Measurements from ENCODE around the gene EXO5.

Gene EXO5, protein sequence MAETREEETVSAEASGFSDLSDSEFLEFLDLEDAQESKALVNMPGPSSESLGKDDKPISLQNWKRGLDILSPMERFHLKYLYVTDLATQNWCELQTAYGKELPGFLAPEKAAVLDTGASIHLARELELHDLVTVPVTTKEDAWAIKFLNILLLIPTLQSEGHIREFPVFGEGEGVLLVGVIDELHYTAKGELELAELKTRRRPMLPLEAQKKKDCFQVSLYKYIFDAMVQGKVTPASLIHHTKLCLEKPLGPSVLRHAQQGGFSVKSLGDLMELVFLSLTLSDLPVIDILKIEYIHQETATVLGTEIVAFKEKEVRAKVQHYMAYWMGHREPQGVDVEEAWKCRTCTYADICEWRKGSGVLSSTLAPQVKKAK

GRCh38 chr1:40508375-40509341, at the start of gene EXO5:
TSS of gene EXO5 (plus strand) at chr1:40508767. CDS start at chr1:40514545, 5,778 bp downstream.
- Histone ChIP-seq H3K9ac (ENCODE audit: low read length) (peak within 1 kb of the TSS; percentile 84), H3F3A (ENCODE audit: insufficient read depth, low read length) (no peaks in the 10 kb centered on the region), H3K27me3 (ENCODE audit: insufficient read depth, low read length) (no peaks in the 10 kb centered on the region), H3K4me2 (ENCODE audit: low read length) (peak within 1 kb of the TSS; percentile 94), H3K9me2 (ENCODE audit: low read depth, low read length) (no peaks in the 10 kb centered on the region), H3K36me3 (ENCODE audit: insufficient read depth, low read length) (peaks cover 13% of the 10 kb centered on the region), H3K4me1 (ENCODE audit: insufficient read depth, low read length, severe bottlenecking) (peaks cover 10% of the 10 kb centered on the region), H3K4me3 (ENCODE audit: low read depth, low read length, poor library complexity, severe bottlenecking) (peak within 1 kb of the TSS; percentile 82), H3K79me2 (ENCODE audit: insufficient read depth, low read length) (no peaks in the 10 kb centered on the region), H3K27ac (ENCODE audit: low read depth, low read length, poor library complexity, severe bottlenecking) (peak within 1 kb of the TSS; percentile 2), H2AFZ (ENCODE audit: low read length) (peak within 1 kb of the TSS; percentile 84), H3K9me3 (ENCODE audit: low read length) (peaks cover 16% of the 10 kb centered on the region; the same call in 1 of the 2 replicates), H4K20me1 (ENCODE audit: insufficient read depth, low read length) (no peaks in the 10 kb centered on the region)
- TF ChIP-seq EZH2 (IDR thresholded peaks at IDR 0.05; ENCODE audit: borderline replicate concordance, low read length) = no peak
- TF ChIP-seq, protein P1, sequence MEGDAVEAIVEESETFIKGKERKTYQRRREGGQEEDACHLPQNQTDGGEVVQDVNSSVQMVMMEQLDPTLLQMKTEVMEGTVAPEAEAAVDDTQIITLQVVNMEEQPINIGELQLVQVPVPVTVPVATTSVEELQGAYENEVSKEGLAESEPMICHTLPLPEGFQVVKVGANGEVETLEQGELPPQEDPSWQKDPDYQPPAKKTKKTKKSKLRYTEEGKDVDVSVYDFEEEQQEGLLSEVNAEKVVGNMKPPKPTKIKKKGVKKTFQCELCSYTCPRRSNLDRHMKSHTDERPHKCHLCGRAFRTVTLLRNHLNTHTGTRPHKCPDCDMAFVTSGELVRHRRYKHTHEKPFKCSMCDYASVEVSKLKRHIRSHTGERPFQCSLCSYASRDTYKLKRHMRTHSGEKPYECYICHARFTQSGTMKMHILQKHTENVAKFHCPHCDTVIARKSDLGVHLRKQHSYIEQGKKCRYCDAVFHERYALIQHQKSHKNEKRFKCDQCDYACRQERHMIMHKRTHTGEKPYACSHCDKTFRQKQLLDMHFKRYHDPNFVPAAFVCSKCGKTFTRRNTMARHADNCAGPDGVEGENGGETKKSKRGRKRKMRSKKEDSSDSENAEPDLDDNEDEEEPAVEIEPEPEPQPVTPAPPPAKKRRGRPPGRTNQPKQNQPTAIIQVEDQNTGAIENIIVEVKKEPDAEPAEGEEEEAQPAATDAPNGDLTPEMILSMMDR (IDR thresholded peaks at IDR 0.05; ENCODE audit: low read length) = no peak

DNA sequence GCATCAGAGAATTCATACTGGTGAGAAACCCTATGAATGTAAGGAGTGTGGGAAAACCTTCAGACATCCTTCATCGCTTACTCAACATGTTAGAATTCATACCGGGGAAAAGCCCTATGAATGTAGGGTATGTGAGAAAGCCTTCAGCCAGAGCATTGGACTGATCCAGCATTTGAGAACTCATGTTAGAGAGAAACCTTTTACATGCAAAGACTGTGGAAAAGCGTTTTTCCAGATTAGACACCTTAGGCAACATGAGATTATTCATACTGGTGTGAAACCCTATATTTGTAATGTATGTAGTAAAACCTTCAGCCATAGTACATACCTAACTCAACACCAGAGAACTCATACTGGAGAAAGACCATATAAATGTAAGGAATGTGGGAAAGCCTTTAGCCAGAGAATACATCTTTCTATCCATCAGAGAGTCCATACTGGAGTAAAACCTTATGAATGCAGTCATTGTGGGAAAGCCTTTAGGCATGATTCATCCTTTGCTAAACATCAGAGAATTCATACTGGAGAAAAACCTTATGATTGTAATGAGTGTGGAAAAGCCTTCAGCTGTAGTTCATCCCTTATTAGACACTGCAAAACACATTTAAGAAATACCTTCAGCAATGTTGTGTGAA, 45.5 kb upstream of the EXO5 start:
- H2AFZ ChIP-seq (ENCODE audit: low read length) = no peak overlapping the region
- TF ChIP-seq, protein P1 (IDR thresholded peaks at IDR 0.05; ENCODE audit: low read length) = no peak
- no peak for TF ChIP-seq EZH2 (IDR thresholded peaks at IDR 0.05; ENCODE audit: borderline replicate concordance, low read length)
- no peaks in the 10 kb centered on the region; the same call in 1 of the 2 replicates for H3F3A ChIP-seq (ENCODE audit: insufficient read depth, low read length)
- H3K4me3 ChIP-seq (ENCODE audit: low read depth, low read length, poor library complexity, severe bottlenecking) = no peak overlapping the region
- H3K4me2 ChIP-seq (ENCODE audit: low read length) = no peak overlapping the region
- no peaks in the 10 kb centered on the region for H3K4me1 ChIP-seq (ENCODE audit: insufficient read depth, low read length, severe bottlenecking)
- no peak overlapping the region for H3K9ac ChIP-seq (ENCODE audit: low read length)
- no peaks in the 10 kb centered on the region for H3K9me2 ChIP-seq (ENCODE audit: low read depth, low read length)
- no peak overlapping the region for H3K27ac ChIP-seq (ENCODE audit: low read depth, low read length, poor library complexity, severe bottlenecking)
- H3K36me3 ChIP-seq (ENCODE audit: insufficient read depth, low read length) = peaks cover 42% of the 10 kb centered on the region
- H4K20me1 ChIP-seq (ENCODE audit: insufficient read depth, low read length) = no peaks in the 10 kb centered on the region
- no peaks in the 10 kb centered on the region for H3K27me3 ChIP-seq (ENCODE audit: insufficient read depth, low read length)
- peaks cover 65% of the 10 kb centered on the region for H3K9me3 ChIP-seq (ENCODE audit: low read length)
- H3K79me2 ChIP-seq (ENCODE audit: insufficient read depth, low read length) = no peaks in the 10 kb centered on the region

GRCh38 chr1:40469327-40469726, 39.2 kb upstream of the EXO5 start:
- no peaks in the 10 kb centered on the region for H3K36me3 ChIP-seq (ENCODE audit: insufficient read depth, low read length)
- no peak for TF ChIP-seq EZH2 (IDR thresholded peaks at IDR 0.05; ENCODE audit: borderline replicate concordance, low read length)
- TF ChIP-seq, protein P1 (IDR thresholded peaks at IDR 0.05; ENCODE audit: low read length) = no peak
- H3K4me1 ChIP-seq (ENCODE audit: insufficient read depth, low read length, severe bottlenecking) = no peaks in the 10 kb centered on the region
- H3K79me2 ChIP-seq (ENCODE audit: insufficient read depth, low read length) = no peaks in the 10 kb centered on the region
- H3K4me2 ChIP-seq (ENCODE audit: low read length) = no peak overlapping the region
- no peak overlapping the region for H3K9ac ChIP-seq (ENCODE audit: low read length)
- no peak overlapping the region for H3K4me3 ChIP-seq (ENCODE audit: low read depth, low read length, poor library complexity, severe bottlenecking)
- no peak overlapping the region for H2AFZ ChIP-seq (ENCODE audit: low read length)
- H3K27ac ChIP-seq (ENCODE audit: low read depth, low read length, poor library complexity, severe bottlenecking) = no peak overlapping the region
- peaks cover 45% of the 10 kb centered on the region for H3K9me3 ChIP-seq (ENCODE audit: low read length)
- no peaks in the 10 kb centered on the region for H4K20me1 ChIP-seq (ENCODE audit: insufficient read depth, low read length)
- no peaks in the 10 kb centered on the region for H3K9me2 ChIP-seq (ENCODE audit: low read depth, low read length)
- H3F3A ChIP-seq (ENCODE audit: insufficient read depth, low read length) = no peaks in the 10 kb centered on the region
- no peaks in the 10 kb centered on the region for H3K27me3 ChIP-seq (ENCODE audit: insufficient read depth, low read length)

All from OCI-LY1 (cell line).